ENCODE data around the gene PPIP5K1.

PPIP5K1 gene

GRCh38 chr15:43516801-43517353 is 73.1 kb downstream of the PPIP5K1 start:
- no peak for DNase-seq

GRCh38 chr15:43516185-43516584 is 73.8 kb downstream of the PPIP5K1 start:
- no peak for DNase-seq

DNA sequence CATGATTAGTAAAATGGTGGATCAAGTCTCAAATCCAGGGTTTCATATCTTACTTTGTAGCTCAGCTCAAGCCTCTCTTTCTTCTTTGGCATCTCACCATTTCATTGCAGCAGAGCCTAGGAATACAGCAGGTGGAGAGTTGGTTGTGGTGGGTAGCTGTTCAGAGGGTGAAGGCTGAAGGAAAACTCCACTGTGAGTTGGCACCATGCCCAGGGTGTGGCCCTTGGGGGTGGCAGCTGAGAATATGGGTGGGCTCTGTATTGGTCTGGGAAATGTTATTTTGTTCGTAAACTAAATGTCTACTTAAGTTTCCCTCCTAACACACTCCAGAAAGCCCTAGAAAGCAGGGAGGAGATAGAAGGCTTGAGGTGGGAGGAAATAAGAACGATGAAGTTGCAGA is 74.3 kb downstream of the PPIP5K1 start:
- DNase-seq, result no peak

DNA sequence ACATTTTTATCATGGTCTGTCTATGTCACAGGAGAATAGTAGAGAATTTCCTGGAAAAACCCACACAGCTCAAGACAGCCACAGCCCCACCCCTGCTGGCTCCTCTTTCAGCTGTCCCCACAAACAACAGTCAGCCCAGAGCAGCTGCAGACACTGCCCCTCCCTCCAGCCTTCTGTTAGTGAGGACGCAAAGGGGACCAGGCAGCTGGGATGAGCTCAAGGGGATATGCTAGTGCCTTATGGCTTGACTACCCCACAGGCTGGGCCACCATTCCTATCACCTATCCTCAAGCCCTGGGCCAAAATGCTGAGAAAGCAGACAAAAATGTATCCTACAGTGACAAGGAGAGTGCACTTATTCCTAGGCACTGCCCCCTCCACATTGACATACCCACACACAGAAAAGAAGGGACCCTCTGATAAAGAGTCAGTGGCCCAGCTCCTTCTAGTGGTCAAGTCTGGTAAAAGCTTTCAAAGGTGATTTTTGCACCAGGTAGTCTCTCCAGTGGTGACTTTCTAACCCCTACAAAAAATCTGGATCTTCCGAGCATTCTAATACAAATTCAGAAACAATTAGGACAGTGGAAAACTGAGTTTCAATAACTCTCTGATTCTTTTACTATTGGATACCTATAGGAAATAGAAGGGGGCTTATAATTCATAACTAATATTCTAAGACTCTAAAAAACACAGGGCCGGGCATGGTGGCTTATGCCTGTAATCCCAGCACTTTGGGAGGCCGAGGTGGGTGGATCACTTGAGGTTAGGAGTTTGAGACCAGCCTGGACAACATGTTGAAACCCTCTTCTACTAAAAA is 75.6 kb downstream of the PPIP5K1 start:
- peak in 1 of 2 experiments; percentile 0 for DNase-seq

DNA sequence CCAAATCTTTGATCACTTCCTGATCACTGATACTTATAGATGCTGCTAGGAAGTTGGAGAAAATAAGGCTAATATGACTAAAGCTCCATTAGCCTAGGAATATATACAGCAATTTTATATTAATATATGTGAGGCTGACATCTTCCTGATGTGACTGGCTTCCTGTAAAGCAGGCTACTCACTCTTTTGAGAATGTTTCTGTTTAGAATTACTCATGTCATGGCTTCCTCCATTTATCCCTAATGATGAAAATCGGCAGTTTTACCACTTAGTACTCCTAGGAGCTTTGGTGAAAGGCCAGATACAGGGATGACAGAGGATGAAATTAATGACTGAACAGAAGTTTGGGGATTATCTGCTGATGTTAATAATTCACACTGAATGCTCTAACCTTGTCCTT is 76.5 kb downstream of the PPIP5K1 start:
- no peak for DNase-seq

GRCh38 chr15:43511012-43511885 is 78.8 kb downstream of the PPIP5K1 start:
- DNase-seq, result peak in 1 of 2 experiments; percentile 20

DNA sequence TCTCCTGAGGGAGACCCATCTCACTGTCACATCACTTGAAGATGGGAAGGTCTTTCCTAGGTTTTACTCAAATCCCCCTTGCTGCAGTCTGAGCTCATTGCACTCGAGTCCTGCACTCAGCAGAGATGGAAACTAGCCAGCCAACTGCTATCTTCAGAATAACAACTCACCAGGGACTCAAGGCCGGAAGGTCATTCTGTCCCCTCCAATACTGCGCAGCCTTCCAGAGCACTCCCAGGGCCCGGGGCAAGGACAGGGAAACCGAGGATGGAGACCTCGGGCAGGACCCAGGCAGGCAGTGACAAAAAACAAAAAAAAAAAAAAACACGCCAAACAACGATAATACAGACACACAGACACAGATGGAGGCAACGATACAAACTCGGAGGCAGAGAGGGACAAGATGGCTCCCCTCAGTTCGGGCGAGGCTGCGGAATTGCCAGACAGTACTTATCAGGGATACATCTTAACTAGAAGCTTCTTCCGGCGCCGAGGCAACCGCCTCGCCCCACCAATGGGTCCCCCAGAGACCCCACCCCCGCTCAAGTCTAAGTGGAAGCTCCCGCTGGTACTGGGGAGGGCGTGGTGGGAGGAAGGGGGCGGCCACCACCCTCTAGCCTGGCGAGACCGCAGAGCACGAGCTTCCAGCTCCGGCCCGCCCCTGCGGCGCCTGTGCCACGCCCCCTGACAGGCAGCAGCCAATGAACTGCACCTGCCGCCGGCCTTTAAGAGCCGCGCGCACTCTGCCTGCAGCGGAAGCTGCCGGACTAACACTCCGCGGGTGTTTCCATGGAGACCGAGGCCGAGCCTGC is 79.6 kb downstream of the PPIP5K1 start:
- peak; percentile 81 to 89 for DNase-seq

DNA sequence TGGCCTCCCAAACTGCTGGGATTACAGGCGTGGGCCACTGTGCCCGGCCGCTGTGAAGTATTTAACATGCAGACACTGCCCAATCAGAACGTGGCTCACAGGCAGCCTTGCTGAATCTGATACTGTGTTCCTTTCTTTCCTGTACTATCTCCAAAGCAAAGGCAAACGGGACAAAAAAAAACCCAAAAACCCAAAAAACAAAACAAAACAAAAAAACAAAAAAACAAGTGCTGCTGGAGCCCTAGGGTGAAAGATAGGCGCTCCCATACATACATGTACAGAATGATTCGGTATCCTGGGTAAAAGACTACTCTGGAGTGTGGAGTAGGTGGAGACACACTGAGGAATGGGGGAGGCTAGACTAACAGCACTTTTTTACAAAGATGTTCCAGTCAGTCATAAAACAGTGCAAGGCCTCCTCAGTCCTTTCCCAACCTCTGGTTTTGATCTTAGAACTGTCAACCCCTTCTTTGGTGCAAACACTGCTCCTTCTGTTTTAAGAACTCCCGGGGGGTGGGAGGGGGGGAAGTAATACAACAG is 80.3 kb downstream of the PPIP5K1 start:
- DNase-seq, result no peak

DNA sequence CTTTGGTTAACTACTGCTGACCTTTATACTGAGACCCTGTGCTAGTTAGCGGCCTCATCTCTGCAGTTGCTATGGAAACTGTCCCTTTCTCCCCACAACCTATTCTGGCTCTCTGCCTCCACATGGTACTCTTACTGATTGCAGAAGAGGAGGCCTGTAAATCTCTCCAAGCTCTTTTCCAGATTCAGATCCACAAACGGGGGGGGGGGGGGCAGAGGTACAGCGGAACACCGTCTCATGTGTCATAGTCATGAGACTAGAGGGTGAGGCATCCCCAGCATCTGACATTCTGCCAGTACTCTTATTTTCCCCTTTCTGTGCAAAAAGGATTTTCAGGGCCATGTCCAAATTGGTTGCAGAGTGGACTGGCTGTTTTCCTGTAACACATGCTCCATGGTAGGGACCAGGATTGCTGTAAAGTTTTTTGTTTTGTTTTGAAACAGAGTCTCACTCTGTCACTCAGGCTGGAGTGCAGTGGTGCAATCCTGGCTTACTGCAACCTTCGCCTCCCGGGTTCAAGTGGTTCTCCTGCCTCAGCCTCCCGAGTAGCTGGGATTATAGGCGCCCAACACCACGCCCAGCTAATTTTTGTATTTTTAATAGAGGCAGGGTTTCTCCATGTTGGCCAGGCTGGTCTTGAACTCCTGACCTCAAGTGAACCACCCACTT is 80.9 kb downstream of the PPIP5K1 start:
- DNase-seq, result no peak

GRCh38 chr15:43508421-43508820 is 81.6 kb downstream of the PPIP5K1 start:
- no peak for DNase-seq

GRCh38 chr15:43505738-43506137 is 84.3 kb downstream of the PPIP5K1 start:
- DNase-seq, result no peak

- no peak for DNase-seq
Observed at GRCh38 chr15:43499635-43500034, 90.4 kb downstream of the PPIP5K1 start.

- no peak for DNase-seq
Observed at GRCh38 chr15:43498990-43499389, 91.0 kb downstream of the PPIP5K1 start.

- DNase-seq, result no peak
Observed at GRCh38 chr15:43493703-43494472, 96.1 kb downstream of the PPIP5K1 start.

GRCh38 chr15:43492673-43493601 is 97.1 kb downstream of the PPIP5K1 start, which contains the start of gene TP53BP1:
TP53BP1 (minus strand) TSS chr15:43493156; CDS start chr15:43493043, 113 bp downstream.
- DNase-seq, result peak; percentile 81 to 83

- DNase-seq, result no peak
Observed at GRCh38 chr15:43492266-43492665, 97.7 kb downstream of the PPIP5K1 start.

DNA sequence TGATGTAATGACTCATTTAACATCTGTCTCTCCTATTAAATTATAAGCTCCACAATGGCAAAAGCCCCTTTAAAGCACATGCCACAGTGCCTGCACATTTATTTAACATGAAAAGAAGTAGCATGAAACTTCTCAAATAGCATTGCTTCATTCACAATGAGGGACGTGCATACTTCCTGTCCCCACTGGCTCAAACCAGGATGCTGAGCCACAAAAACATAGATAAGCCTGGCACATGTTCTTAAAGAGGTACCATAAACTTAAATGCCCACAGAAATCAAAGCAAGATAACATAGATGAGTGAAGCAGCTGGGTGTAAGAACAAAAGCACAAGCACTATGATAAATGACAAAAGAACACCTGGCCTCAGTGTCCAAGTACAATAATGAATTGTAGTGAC is 100.8 kb downstream of the PPIP5K1 start:
- DNase-seq, result no peak

DNA sequence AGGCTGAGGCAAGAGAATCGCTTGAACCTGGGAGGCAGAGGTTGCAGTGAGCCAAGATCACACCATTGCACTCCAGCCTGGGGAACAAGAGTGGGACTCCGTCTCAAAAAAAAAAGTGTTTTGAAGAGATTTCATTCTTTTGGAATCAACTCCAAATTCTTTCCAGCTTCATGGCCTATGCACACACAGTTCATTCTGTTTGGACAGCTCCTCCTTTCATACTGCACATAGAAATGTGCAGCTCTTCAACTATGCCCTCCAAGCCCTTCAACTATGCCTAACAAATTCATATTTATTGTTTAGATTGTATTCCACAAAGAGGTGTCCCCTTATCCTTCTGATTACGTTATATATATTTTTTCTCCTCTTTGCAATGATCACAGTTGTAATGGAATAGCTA is 101.2 kb downstream of the PPIP5K1 start:
- no peak for DNase-seq

- DNase-seq, result no peak
Observed at GRCh38 chr15:43487271-43487895, 102.6 kb downstream of the PPIP5K1 start.
